Measurements from ENCODE around the gene RTKN2. TPM values are rescaled to one million over a fixed set of nuclear protein-coding genes. Genes with fewer than 3 reads are reported as not detected.
A peak's percentile ranks its signal among the peaks of the same experiment; 100 is the strongest.

The RTKN2 gene
- total and polyA plus RNA-seq, 10 of the 15 experiments (the other 5 are each of a cell fraction or from before 2014, with no cell fraction given) = 0.10 TPM; not detected in 9

- Histone ChIP-seq H3K9ac (ENCODE audit: control insufficient read depth, insufficient read depth, low read length) (no peak overlapping the region), H3K9me3 (replicated peaks; ENCODE audit: control insufficient read depth, insufficient read depth, low read length) (no peaks in the 10 kb centered on the region; the same call in 2 of the 3 replicates), H4K20me1 (ENCODE audit: control insufficient read depth, insufficient read depth) (no peaks in the 10 kb centered on the region), H3K4me2 (ENCODE audit: control insufficient read depth, insufficient read depth) (no peak overlapping the region), H3K4me1 (ENCODE audit: control insufficient read depth, insufficient read depth, low read length) (peaks cover 8% of the 10 kb centered on the region; the same call in 1 of the 2 replicates), H3K27me3 (replicated peaks in 1 of 2; ENCODE audit: control insufficient read depth in 2 of 2, insufficient read depth in 2 of 2, low read length in 1 of 2) (no peaks in the 10 kb centered on the region), H3K79me2 (ENCODE audit: control insufficient read depth, insufficient read depth, low read length) (no peaks in the 10 kb centered on the region; the same call in 1 of the 2 replicates), H2AFZ (ENCODE audit: control insufficient read depth, low read depth, low read length) (peak overlapping the region; percentile 42), H3K36me3 (ENCODE audit: control insufficient read depth in 2 of 2, insufficient read depth in 2 of 2, low read length in 1 of 2) (no peaks in the 10 kb centered on the region), H3K27ac (ENCODE audit: control insufficient read depth, insufficient read depth) (no peak overlapping the region), H3K4me3 (no peak overlapping the region)
- FAIRE-seq = no peak
- 72% methylated on average over 5 of the region's 5 CpGs for WGBS (ENCODE audit: insufficient coverage, insufficient replicate concordance, low lambda C conversion rate, missing lambda C conversion rate)
- ChIA-PET CTCF (interaction anchor here (0.6 to 3.8 kb wide), 9 partner anchors 9 to 343 kb away, joined by 3 to 22 read pairs (median 4); no protein-coding TSS in a partner anchor), RAD21 (ENCODE audit: unreplicated experiment) (interaction anchor here (1.2 to 2.9 kb wide), 2 partner anchors 201 to 343 kb away, joined by 3 to 14 read pairs; no protein-coding TSS in a partner anchor), POLR2A (interaction anchor here (0.6 kb wide), 1 partner anchor 1506 kb away, joined by 3 read pairs; no protein-coding TSS in a partner anchor), SMC1A (ENCODE audit: uncharacterized antibody, unreplicated experiment) (interaction anchor here (0.6 to 1.7 kb wide), 7 partner anchors 9 to 927 kb away, joined by 3 to 6 read pairs (median 3); no protein-coding TSS in a partner anchor)
- DNase-seq (ENCODE audit: low read depth, low spot score) = no peak
- in situ Hi-C loops (cut with MboI) = loop anchor here (5.0 kb wide), 2 partner anchors 193 to 343 kb away; no protein-coding TSS in a partner anchor
- no peak for ATAC-seq
- intact Hi-C loops (cut with micrococcal nuclease; ENCODE audit: unreplicated experiment) = loop anchor here (5.0 to 10.0 kb wide), 2 partner anchors 58 to 955 kb away; no protein-coding TSS in a partner anchor
- TF ChIP-seq CEBPB (IDR thresholded peaks at IDR 0.05; ENCODE audit: borderline replicate concordance in 1 of 2, low read depth in 2 of 2, low read length in 2 of 2) = no peak
- no peak for TF ChIP-seq EP300 (IDR thresholded peaks at IDR 0.05; ENCODE audit: borderline replicate concordance in 1 of 2, control insufficient read depth in 1 of 2, low read depth in 2 of 2, low read length in 2 of 2)
- no peak for TF ChIP-seq MXI1 (IDR thresholded peaks at IDR 0.05; ENCODE audit: low read depth, low read length)
- no peak for TF ChIP-seq SMC3 (IDR thresholded peaks at IDR 0.05; ENCODE audit: borderline replicate concordance, low read length)
- no peak for TF ChIP-seq TCF7 (IDR thresholded peaks at IDR 0.05; ENCODE audit: borderline replicate concordance)
- no peak for TF ChIP-seq ZNF24 (IDR thresholded peaks at IDR 0.05)
- BruUV-seq (replicated peaks) = no TSS peak
These were observed 28.6 kb downstream of the RTKN2 start for GRCh38 chr10:62239994-62240393.
